Activated gamma-delta T cell (primary cell): Measurements from ENCODE around the gene PPM1G.

Experiments
- DNase-seq: peaks from one replicate; lab custom pipeline; 2025; lab: John Stamatoyannopoulos, UW

PPM1G gene

GRCh38 chr2:27416151-27416550, 6.8 kb upstream of the PPM1G start:
- DNase-seq, result no peak

- DNase-seq, result no peak
Observed at GRCh38 chr2:27412419-27413152, 3.2 kb upstream of the PPM1G start.

DNA sequence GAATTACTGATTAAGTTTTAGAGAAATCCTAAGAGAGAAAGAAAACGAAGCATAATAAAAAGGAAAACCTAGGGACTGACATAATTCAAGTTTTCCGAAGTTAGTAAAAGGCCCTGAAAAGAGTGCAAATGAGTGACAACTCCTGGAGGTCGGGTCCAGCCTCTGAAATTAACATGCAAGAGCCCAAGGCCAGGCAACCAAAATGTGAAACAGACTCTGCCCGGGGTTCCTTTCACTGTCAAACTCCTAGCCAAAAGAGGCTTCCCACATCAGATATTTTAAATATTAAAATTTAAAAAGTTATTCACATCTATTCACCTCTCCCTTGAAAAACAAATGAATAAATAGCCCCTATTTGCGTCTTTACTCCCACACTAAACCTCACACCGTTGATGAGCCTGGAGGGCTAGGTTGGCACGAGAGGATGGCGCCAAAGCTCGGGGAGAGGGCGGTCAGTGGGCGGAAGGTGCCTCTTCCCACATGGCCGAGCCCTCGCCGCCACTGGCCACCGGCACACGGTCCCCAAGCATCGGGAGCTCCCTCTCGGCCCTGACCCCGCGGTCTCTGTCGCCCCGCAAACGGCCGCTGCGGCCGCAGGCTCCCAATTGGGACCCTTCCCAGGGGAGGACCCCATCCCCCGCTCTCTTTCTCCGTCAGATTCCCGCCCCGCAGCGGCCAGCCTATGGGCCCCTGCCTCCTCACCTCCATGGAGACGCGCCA, 630 bp downstream of the PPM1G start:
- no peak for DNase-seq

DNA sequence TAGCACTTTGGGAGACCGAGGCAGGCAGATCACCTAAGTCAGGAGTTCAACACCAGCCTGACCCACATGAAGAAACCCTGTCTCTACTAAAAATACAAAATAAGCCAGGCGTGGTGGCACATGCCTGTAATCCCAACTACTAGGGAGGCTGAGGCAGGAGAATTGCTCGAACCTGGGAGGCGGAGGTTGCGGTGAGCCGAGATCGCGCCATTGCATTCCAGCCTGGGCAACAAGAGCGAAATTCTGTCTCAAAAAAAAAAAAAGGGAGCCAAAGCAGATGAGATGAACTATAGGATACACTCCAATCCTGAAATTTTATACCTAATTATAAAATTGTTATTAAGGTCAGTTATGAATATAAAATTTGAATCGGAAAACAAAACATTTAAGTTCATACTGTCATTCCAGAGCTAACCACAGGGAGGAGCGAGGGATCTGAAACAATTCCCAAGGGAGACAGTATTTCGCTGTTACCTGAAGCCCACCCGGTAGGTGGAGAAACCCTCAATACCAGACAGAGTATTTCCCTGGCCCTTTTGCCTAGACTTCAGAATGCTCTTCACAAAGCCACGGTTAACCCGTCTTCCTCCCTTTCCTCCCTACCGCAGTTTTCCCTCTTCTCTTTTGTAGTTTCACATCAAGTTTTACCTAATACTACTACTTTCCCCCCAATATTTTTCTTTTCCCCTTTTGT, 1.4 kb downstream of the PPM1G start:
- no peak for DNase-seq

DNA sequence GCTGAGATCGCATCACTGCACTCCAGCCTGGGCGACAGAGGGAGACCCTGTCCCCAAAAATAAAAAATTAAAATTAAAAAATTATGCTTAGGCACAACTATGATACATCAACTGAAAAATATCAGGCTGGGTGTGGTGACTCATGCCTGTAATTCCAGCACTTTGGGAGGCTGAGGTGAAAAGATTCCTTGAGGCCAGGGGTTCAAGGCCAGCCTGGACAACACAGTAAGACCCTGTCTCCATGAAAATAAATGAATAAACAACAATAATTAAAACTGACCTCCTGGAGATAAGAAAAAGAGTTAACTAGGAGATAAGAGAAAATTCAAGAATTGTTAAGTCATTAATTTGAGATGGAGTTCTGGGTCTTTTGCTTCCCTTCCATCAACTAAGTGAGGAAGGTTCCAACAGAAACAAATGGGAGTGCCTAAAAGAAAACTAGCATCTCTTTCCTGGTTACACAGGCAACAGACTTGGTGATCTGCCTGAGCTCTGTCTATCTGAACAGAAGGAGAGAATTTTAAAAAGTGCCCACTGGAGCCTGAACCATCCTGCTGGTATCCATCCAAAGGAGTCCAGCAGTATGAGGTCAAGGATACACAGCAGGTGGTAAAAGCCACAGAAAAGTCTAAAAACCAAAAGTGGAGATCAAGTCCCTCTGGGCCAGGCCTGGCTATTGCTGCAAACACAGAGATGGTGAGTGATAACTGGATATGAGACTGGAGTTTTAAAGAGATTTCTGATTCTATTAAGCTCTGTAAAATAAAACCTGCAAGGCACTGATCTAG, 8.8 kb downstream of the PPM1G start:
- no peak for DNase-seq

DNA sequence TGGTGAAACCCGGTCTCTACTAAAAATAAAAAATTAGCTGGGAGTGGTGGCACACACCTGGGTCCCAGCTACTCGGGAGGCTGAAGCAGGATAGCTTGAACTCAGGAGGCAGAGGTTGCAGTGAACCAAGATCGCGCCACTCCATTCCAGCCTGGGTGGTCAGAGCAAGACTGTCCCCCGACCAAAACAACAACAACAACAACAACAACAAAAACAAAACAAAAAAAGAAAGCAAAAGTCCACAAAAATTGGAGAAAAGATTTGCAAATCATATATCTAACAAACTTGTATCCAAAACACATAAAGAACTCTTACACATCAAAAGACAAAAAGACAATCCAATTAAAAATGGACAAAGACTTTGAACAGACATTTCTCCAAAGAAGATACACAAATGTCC, 10.4 kb downstream of the PPM1G start:
- no peak for DNase-seq

DNA sequence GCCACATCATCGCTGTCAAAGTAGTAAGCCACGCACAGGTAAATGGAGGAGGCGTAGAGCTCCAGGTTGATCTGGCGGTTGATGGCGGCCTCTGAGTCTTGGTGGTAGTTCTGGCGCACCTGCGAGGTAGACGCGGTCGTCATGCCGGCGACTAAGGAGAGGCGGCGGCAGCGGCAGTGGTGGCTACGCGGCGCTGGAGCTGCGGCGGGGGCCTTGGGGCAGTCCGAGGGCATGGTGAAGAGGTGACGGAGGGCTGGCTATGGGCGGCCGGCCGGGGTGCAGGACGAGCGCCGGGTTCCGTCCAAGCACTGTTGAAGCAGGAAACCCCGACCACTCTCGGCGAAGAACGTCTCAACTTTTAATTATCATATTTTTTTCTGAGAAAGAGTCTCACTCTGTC, 16.2 kb downstream of the PPM1G start:
- no peak for DNase-seq

- no peak for DNase-seq
Observed at GRCh38 chr2:27390822-27391679, 18.3 kb downstream of the PPM1G start.

DNA sequence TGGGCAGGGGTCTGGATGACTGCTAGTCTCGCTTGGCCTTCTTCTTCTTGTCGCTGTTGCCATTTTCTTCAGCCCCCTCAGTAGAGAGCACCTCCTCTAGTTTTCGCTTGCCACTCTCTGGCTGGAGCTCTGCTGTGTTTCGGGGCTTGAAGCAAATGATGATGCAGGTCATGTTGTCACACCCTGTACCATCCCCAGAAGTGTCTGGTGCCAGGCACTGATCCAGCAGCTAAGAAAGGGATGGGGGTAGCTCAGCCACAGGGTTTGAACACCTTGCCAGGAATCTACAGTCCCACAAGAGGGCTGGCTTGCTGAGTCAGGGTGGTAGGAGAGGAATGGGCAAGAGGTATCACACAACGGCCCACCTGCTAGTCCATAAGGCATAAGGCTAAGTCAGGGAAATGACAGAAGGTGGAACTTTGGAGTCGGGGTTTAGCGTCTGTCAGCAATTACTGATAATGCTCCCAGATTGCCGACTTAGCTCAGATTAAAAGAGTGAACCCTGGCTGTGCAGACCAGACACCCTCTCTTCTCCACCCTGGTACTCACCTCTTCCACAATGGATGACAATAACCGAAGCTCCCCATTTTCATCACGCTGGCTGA, 27.7 kb downstream of the PPM1G start:
- DNase-seq, result no peak

DNA sequence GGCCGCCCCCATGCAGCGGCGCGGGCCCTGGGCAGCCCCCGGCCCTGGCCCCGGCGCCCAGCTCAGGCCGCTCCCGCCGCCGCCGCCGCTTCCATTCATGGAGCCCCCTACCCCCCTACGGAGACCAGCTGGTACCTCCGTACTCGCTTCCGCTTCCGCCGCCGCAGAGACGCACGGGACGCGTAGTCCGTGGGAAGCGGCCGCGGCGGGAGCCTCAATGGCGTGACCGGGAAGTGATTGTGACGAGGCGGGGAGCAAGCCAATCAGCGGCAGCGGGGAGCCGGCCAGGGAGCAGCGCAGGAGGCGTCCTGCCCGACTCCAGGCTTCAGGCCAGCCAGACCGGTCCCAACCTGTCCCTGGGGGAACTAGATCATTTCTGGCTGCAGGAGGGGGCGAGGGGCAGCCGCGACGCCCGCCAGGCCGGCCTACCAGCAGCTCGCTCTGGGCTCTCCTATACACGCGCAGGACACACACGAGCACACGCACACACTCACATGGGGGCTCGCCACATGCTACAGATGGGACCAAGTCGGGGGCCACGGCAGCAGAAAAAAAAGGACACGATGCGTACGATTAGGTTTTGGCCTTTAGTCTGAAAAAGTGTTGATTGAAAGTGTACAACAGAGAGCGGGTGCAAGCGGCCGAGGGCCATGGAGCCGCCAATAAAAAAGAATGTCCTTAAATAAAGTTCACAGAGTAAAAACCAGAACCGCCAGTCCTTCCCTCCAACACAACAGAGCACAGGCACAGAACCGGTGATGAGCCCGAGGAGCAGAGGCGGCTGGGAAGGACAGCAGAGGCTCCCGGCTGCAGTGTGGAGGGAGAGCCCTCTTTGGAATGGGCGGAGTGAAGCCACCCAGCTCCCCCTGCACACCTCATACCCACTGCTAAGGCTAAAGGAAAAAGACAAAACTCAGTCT, 28.5 kb downstream of the PPM1G start, which contains the start of gene ZNF513:
Gene ZNF513 (minus strand): TSS at position 109 of the 920 bp plus-strand sequence. CDS start 208 bp downstream, outside the sequence.
- DNase-seq, result peak; percentile 84

GRCh38 chr2:27379836-27380625, 29.4 kb downstream of the PPM1G start:
- DNase-seq, result no peak

- DNase-seq, result no peak
Observed at GRCh38 chr2:27379383-27379835, 30.0 kb downstream of the PPM1G start.

DNA sequence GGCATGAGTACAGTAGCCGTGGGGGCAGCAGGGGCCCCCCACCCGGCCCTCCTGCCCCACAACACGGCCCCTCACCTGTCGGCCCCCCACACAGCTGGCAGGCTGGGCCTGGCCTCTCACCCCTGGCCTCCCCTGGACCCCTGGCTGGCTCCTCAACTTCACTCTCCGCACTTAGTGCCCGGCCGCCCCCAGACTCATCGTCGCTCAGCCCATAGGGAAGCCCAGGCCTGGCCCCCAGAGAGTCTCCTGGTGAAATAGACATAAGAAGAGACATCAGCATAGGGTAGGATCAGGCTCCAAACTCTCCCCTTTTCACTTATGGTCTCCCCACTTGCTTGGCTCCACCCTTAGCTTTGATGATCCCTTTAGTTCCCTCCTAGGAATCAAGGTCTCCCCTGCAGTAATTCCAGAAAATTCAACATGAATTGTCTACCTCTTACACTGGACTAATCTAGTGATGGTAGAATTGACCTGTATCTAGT, 30.5 kb downstream of the PPM1G start:
- no peak for DNase-seq

DNA sequence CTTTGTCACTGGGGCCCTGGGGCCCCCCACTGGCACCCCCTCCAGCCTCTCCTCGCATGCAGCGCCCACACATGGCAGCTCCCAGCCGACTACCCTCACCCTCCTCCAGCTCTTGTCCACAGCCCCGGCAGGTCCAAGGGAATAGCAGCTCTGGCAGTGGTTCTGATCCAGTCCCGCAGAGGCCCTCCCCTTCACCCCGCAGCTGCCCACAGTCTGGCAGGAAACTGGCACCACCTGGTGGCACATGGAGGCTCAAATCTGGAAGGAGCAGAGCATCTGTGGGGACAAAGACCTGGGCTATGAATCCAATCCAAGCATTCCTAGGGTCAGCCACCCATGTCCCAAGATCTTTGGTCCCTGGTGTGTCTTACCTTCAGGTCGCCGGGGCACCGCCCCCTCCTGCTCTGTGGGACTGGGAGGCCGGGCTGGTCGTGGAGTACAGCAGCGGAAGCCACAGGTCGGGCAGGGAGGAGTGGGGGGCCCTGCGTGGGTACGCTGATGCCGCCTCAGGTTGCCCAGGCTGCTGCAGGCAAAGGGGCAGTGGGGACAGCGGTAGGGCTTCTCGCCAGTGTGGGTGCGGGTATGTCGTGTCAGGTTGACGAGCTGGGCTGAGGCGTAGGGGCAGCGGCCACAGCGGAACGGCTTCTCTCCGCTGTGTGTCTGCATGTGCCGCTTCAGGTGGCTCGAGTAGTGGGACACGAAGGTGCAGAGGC, 31.1 kb downstream of the PPM1G start:
- DNase-seq, result no peak

DNA sequence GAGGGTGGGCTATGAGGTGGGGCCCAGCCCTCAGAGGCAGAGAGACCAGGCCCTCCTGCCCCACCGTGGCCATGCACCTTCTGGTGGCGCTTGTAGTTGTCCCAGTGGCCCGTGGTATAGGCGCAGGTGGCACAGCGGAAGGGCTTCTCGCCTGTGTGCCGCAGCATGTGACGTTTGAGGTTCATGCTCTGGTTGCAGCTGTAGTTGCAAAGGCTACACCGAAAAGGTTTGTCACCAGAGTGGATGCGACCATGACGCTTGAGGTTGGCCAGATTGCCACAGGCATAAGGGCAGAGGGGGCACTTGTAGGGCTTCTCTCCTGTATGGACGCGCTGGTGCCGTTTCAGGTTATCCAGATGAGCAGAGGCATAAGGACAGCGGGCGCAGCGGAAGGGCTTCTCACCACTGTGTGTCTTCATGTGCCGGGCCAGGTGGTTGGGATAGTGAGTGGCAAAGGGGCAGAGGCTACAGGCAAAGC, 31.7 kb downstream of the PPM1G start:
- no peak for DNase-seq

GRCh38 chr2:27376866-27377617, 32.3 kb downstream of the PPM1G start:
- DNase-seq, result no peak
